OCI-LY7 (cell line): ENCODE data around the gene TLE1. TPM values are rescaled to one million over a fixed set of nuclear protein-coding genes. Genes with fewer than 3 reads are reported as not detected.

Experiments used
- BruUV-seq: library from RNA; stranded (reverse); fragments of 400-500 nt; replicated peaks from 2 replicates; lab custom pipeline; 2021; lab: Mats Ljungman, UMichigan
- CTCF ChIA-PET: fragments of 300-600 bp; sonication (Branson Sonifier 250); formaldehyde crosslinking; loops from one replicate; lab custom pipeline; 2022; ENCODE audit warnings: antibody characterized with exemption; ENCODE audit not compliant: unreplicated experiment; lab: Charles Lee
- POLR2A ChIA-PET: fragments of 300-600 bp; sonication (Branson Sonifier 250); formaldehyde crosslinking; loops from one replicate; lab custom pipeline; 2022; ENCODE audit warnings: antibody characterized with exemption; lab: Charles Lee
- DNase-seq: peaks from one replicate; pipeline ENCODE4 v3.0.0-alpha.2; 2015; ENCODE audit warnings: low spot score
- H2AFZ ChIP-seq: fragments of 200-600 bp; sonication (generic), shearing (Covaris generic); 2 replicates; pipeline ENCODE4 v1.6.1; 2014; ENCODE audit warnings: mild to moderate bottlenecking, antibody characterized with exemption, low read length, moderate library complexity
- H3K27ac ChIP-seq: fragments of 200-600 bp; sonication (generic); 2 replicates; pipeline ENCODE4 v1.5.1; 2014; ENCODE audit warnings: mixed run types, low read depth, mild to moderate bottlenecking, moderate library complexity, low read length, inconsistent platforms; ENCODE audit not compliant: poor library complexity, severe bottlenecking
- H3K36me3 ChIP-seq: fragments of 200-600 bp; sonication (generic); 2 replicates; pipeline ENCODE4 v1.6.1; 2014; ENCODE audit warnings: mild to moderate bottlenecking, antibody characterized with exemption, low read length, moderate library complexity, mixed read lengths; ENCODE audit not compliant: insufficient read depth
- H3K4me1 ChIP-seq: fragments of 200-600 bp; sonication (generic); 2 replicates; pipeline ENCODE4 v1.5.1; 2014; ENCODE audit warnings: mild to moderate bottlenecking, low read length; ENCODE audit not compliant: insufficient read depth, poor library complexity, severe bottlenecking
- H3K4me2 ChIP-seq: fragments of 200-600 bp; sonication (generic); 2 replicates; pipeline ENCODE4 v1.6.1; 2014; ENCODE audit warnings: mild to moderate bottlenecking, low read length
- H3K4me3 ChIP-seq: fragments of 200-600 bp; sonication (generic); 2 replicates; pipeline ENCODE4 v1.5.1; 2014; ENCODE audit warnings: mild to moderate bottlenecking, low read depth, low read length; ENCODE audit not compliant: poor library complexity, severe bottlenecking
- H3K79me2 ChIP-seq: fragments of 200-600 bp; sonication (generic); 2 replicates; pipeline ENCODE4 v1.6.1; 2016; ENCODE audit warnings: low read depth, mild to moderate bottlenecking, low read length, moderate library complexity, mixed read lengths; ENCODE audit not compliant: insufficient read depth
- H3K9me2 ChIP-seq: fragments of 200-600 bp; sonication (generic); 2 replicates; pipeline ENCODE4 v1.6.1; 2016; ENCODE audit warnings: mild to moderate bottlenecking, low read length, mixed read lengths; ENCODE audit not compliant: insufficient read depth
- H3K9me3 ChIP-seq: fragments of 200-600 bp; sonication (generic); 2 replicates; pipeline ENCODE4 v1.6.1; 2014; ENCODE audit warnings: mild to moderate bottlenecking, mixed run types, low read length, mixed read lengths
- H4K20me1 ChIP-seq: fragments of 200-600 bp; sonication (generic); 2 replicates; pipeline ENCODE4 v1.6.1; 2014; ENCODE audit warnings: mild to moderate bottlenecking, antibody characterized with exemption, low read length, moderate library complexity, mixed read lengths; ENCODE audit not compliant: insufficient read depth
- CTCF ChIP-seq: fragments of 200-600 bp; sonication (generic); conservative IDR thresholded peaks from 2 replicates; pipeline ENCODE4 v1.5.1; 2014; ENCODE audit warnings: mild to moderate bottlenecking, antibody characterized with exemption, low read length, moderate library complexity, mixed read lengths
- EZH2phosphoT487 ChIP-seq: fragments of 200-600 bp; sonication (generic); IDR thresholded peaks from 2 replicates; pipeline ENCODE4 v1.6.1; 2018; ENCODE audit warnings: low read depth, borderline replicate concordance, mild to moderate bottlenecking, mixed run types, antibody characterized with exemption, low read length, moderate library complexity, mixed read lengths
- intact Hi-C: fragments of 100-400 bp; cut with micrococcal nuclease; formaldehyde crosslinking; loops from one replicate; pipeline ENCODE4 v1.10.0; 2022; ENCODE audit not compliant: unreplicated experiment
- total RNA-seq, 2 experiments: library from RNA; depleted of rRNA in 1 of 2; stranded (reverse); fragments of >200 nt in 1 of 2; shearing (Covaris generic) in 1 of 2; gene quantifications; 2 replicates each; pipeline ENCODE4 v1.2.3, GENCODE V29; 2014 to 2022

Gene TLE1
- total RNA-seq, 2 experiments from 2014 or later, result 0.13 TPM; not detected in 1

GRCh38 chr9:81539317-81539716 is 150.0 kb downstream of the TLE1 start:
- no TSS peak for BruUV-seq
- CTCF ChIA-PET, result no interaction called here
- no peak overlapping the region for H2AFZ ChIP-seq

GRCh38 chr9:81538890-81539289 is 150.5 kb downstream of the TLE1 start:
- Histone ChIP-seq H3K4me2 (no peak overlapping the region), H3K79me2 (no peaks in the 10 kb centered on the region), H2AFZ (no peak overlapping the region), H3K9me3 (no peaks in the 10 kb centered on the region), H3K9me2 (no peaks in the 10 kb centered on the region), H3K4me3 (no peak overlapping the region), H3K27ac (no peak overlapping the region), H3K36me3 (no peaks in the 10 kb centered on the region), H4K20me1 (no peaks in the 10 kb centered on the region), H3K4me1 (no peaks in the 10 kb centered on the region)
- TF ChIP-seq EZH2phosphoT487 (no peak), CTCF (no peak)
- ChIA-PET POLR2A (no interaction called here), CTCF (no interaction called here)
- intact Hi-C loops, result no loop called here
- BruUV-seq, result no TSS peak
- no peak for DNase-seq

More at GRCh38 chr9:81539317-81539716, 150.0 kb downstream of the TLE1 start:
- Histone ChIP-seq H3K9me3 (no peaks in the 10 kb centered on the region), H3K9me2 (no peaks in the 10 kb centered on the region), H3K36me3 (no peaks in the 10 kb centered on the region), H3K27ac (no peak overlapping the region), H3K4me3 (no peak overlapping the region), H4K20me1 (no peaks in the 10 kb centered on the region), H3K79me2 (no peaks in the 10 kb centered on the region), H3K4me1 (no peaks in the 10 kb centered on the region), H3K4me2 (no peak overlapping the region)
- POLR2A ChIA-PET, result no interaction called here
- DNase-seq, result no peak
- TF ChIP-seq CTCF, result no peak
- TF ChIP-seq EZH2phosphoT487, result no peak
- intact Hi-C loops, result no loop called here

DNA sequence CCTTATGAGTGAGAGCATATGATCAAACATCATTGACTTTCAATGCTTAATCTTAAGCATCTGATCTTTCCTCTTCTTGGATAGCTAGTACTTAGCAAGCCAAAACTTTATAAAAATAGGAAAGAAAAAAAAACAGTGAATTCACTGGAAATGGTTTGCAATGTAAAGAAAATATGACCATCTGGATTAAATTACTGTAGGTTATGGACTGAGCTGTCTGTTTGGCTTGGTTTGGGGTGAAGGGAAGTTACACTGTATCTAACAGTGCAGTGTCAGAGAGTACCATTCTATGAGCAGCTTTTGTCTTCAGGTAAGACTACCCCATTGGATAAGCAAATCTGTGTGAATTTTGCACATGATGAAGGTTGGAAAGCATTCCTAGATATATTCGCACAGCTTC is 151.4 kb downstream of the TLE1 start:
- no peak overlapping the region for H3K27ac ChIP-seq
- ChIA-PET POLR2A (interaction anchor here (0.6 kb wide), 1 partner anchor 459 kb away, joined by 5 read pairs; no protein-coding TSS in a partner anchor), CTCF (no interaction called here)
- H3K4me2 ChIP-seq, result no peak overlapping the region
- no peak for DNase-seq
- H4K20me1 ChIP-seq, result no peaks in the 10 kb centered on the region
- H3K9me2 ChIP-seq, result no peaks in the 10 kb centered on the region
- H3K4me1 ChIP-seq, result no peaks in the 10 kb centered on the region
- intact Hi-C loops, result no loop called here
- TF ChIP-seq EZH2phosphoT487 (no peak), CTCF (no peak)
- H3K36me3 ChIP-seq, result no peaks in the 10 kb centered on the region
- no TSS peak for BruUV-seq
- no peak overlapping the region for H2AFZ ChIP-seq
- H3K4me3 ChIP-seq, result no peak overlapping the region
- H3K9me3 ChIP-seq, result no peaks in the 10 kb centered on the region
- H3K79me2 ChIP-seq, result no peaks in the 10 kb centered on the region
